ENCODE measurements around the gene IFFO2. TPM values are rescaled to one million over a fixed set of nuclear protein-coding genes. Genes with fewer than 3 reads are reported as not detected.

Gene IFFO2
- total and polyA plus RNA-seq, 2 donors = 5.1 to 22.6 TPM

GRCh38 chr1:18881642-18882431, 74.6 kb downstream of the IFFO2 start:
- peaks cover 0 to 7% of the 10 kb centered on the region in 2 donors for H3K36me3 ChIP-seq (ENCODE audit: control insufficient read depth in 2 of 2, insufficient read depth in 2 of 2, low read length in 1 of 2)
- 94% methylated on average over 24 of the region's 24 CpGs for WGBS
- no peak overlapping the region for H3K4me3 ChIP-seq (ENCODE audit: low read length in 2 of 2)
- DNase-seq (ENCODE audit: low read depth in 6 of 9, low spot score in 9 of 9) = no peak
- H3K4me1 ChIP-seq (ENCODE audit: control insufficient read depth in 2 of 2, insufficient read depth in 2 of 2, low read length in 2 of 2) = no peaks in the 10 kb centered on the region
- no peak overlapping the region for H3K27ac ChIP-seq (ENCODE audit: low read depth in 1 of 2, low read length in 1 of 2)
- H3K27me3 ChIP-seq (ENCODE audit: control insufficient read depth in 2 of 2, insufficient read depth in 1 of 2, low read length in 1 of 2) = no peaks in the 10 kb centered on the region
- H3K9me3 ChIP-seq (ENCODE audit: control insufficient read depth in 2 of 2, insufficient read depth in 1 of 2, low read length in 1 of 2) = no peaks in the 10 kb centered on the region

GRCh38 chr1:18881164-18881563, 75.3 kb downstream of the IFFO2 start:
- Histone ChIP-seq H3K4me3 (ENCODE audit: low read length in 2 of 2) (no peak overlapping the region), H3K9me3 (ENCODE audit: control insufficient read depth in 2 of 2, insufficient read depth in 1 of 2, low read length in 1 of 2) (no peaks in the 10 kb centered on the region), H3K36me3 (ENCODE audit: control insufficient read depth in 2 of 2, insufficient read depth in 2 of 2, low read length in 1 of 2) (peaks cover 0 to 7% of the 10 kb centered on the region in 2 donors), H3K27ac (ENCODE audit: low read depth in 1 of 2, low read length in 1 of 2) (no peak overlapping the region), H3K4me1 (ENCODE audit: control insufficient read depth in 2 of 2, insufficient read depth in 2 of 2, low read length in 2 of 2) (no peaks in the 10 kb centered on the region), H3K27me3 (ENCODE audit: control insufficient read depth in 2 of 2, insufficient read depth in 1 of 2, low read length in 1 of 2) (no peaks in the 10 kb centered on the region)
- over 99% methylated on average over 2 of the region's 2 CpGs for WGBS
- DNase-seq (ENCODE audit: low read depth in 6 of 9, low spot score in 9 of 9) = no peak

GRCh38 chr1:18880585-18880984, 75.9 kb downstream of the IFFO2 start:
- Histone ChIP-seq H3K27me3 (ENCODE audit: control insufficient read depth in 2 of 2, insufficient read depth in 1 of 2, low read length in 1 of 2) (no peaks in the 10 kb centered on the region), H3K4me3 (ENCODE audit: low read length in 2 of 2) (no peak overlapping the region), H3K27ac (ENCODE audit: low read depth in 1 of 2, low read length in 1 of 2) (no peak overlapping the region), H3K36me3 (ENCODE audit: control insufficient read depth in 2 of 2, insufficient read depth in 2 of 2, low read length in 1 of 2) (peaks cover 0 to 7% of the 10 kb centered on the region in 2 donors), H3K4me1 (ENCODE audit: control insufficient read depth in 2 of 2, insufficient read depth in 2 of 2, low read length in 2 of 2) (no peaks in the 10 kb centered on the region), H3K9me3 (ENCODE audit: control insufficient read depth in 2 of 2, insufficient read depth in 1 of 2, low read length in 1 of 2) (no peaks in the 10 kb centered on the region)
- WGBS = 92% methylated on average over 1 of the region's 1 CpG
- no peak for DNase-seq (ENCODE audit: low read depth in 6 of 9, low spot score in 9 of 9)

- no peak for DNase-seq (ENCODE audit: low read depth in 6 of 9, low spot score in 9 of 9)
- H3K9me3 ChIP-seq (ENCODE audit: control insufficient read depth in 2 of 2, insufficient read depth in 1 of 2, low read length in 1 of 2) = no peaks in the 10 kb centered on the region
- H3K4me1 ChIP-seq (ENCODE audit: control insufficient read depth in 2 of 2, insufficient read depth in 2 of 2, low read length in 2 of 2) = no peaks in the 10 kb centered on the region
- peaks cover 0 to 7% of the 10 kb centered on the region in 2 donors for H3K36me3 ChIP-seq (ENCODE audit: control insufficient read depth in 2 of 2, insufficient read depth in 2 of 2, low read length in 1 of 2)
- H3K4me3 ChIP-seq (ENCODE audit: low read length in 2 of 2) = no peak overlapping the region
- H3K27ac ChIP-seq (ENCODE audit: low read depth in 1 of 2, low read length in 1 of 2) = no peak overlapping the region
- no peaks in the 10 kb centered on the region for H3K27me3 ChIP-seq (ENCODE audit: control insufficient read depth in 2 of 2, insufficient read depth in 1 of 2, low read length in 1 of 2)
- WGBS = 94% methylated on average over 21 of the region's 21 CpGs
These were observed 76.6 kb downstream of the IFFO2 start for GRCh38 chr1:18879791-18880309.

GRCh38 chr1:18879215-18879790, 77.2 kb downstream of the IFFO2 start:
- WGBS = 92% methylated on average over 12 of the region's 12 CpGs
- DNase-seq (ENCODE audit: low read depth in 6 of 9, low spot score in 9 of 9) = no peak
- Histone ChIP-seq H3K4me3 (ENCODE audit: low read length in 2 of 2) (no peak overlapping the region), H3K4me1 (ENCODE audit: control insufficient read depth in 2 of 2, insufficient read depth in 2 of 2, low read length in 2 of 2) (no peaks in the 10 kb centered on the region), H3K36me3 (ENCODE audit: control insufficient read depth in 2 of 2, insufficient read depth in 2 of 2, low read length in 1 of 2) (peaks cover 0 to 7% of the 10 kb centered on the region in 2 donors), H3K9me3 (ENCODE audit: control insufficient read depth in 2 of 2, insufficient read depth in 1 of 2, low read length in 1 of 2) (no peaks in the 10 kb centered on the region), H3K27ac (ENCODE audit: low read depth in 1 of 2, low read length in 1 of 2) (no peak overlapping the region), H3K27me3 (ENCODE audit: control insufficient read depth in 2 of 2, insufficient read depth in 1 of 2, low read length in 1 of 2) (no peaks in the 10 kb centered on the region)

- Histone ChIP-seq H3K4me1 (ENCODE audit: control insufficient read depth in 2 of 2, insufficient read depth in 2 of 2, low read length in 2 of 2) (no peaks in the 10 kb centered on the region), H3K9me3 (ENCODE audit: control insufficient read depth in 2 of 2, insufficient read depth in 1 of 2, low read length in 1 of 2) (no peaks in the 10 kb centered on the region), H3K27me3 (ENCODE audit: control insufficient read depth in 2 of 2, insufficient read depth in 1 of 2, low read length in 1 of 2) (no peaks in the 10 kb centered on the region), H3K27ac (ENCODE audit: low read depth in 1 of 2, low read length in 1 of 2) (no peak overlapping the region), H3K4me3 (ENCODE audit: low read length in 2 of 2) (no peak overlapping the region), H3K36me3 (ENCODE audit: control insufficient read depth in 2 of 2, insufficient read depth in 2 of 2, low read length in 1 of 2) (peaks cover 0 to 7% of the 10 kb centered on the region in 2 donors)
- DNase-seq (ENCODE audit: low read depth in 6 of 9, low spot score in 9 of 9) = no peak
- 92% methylated on average over 12 of the region's 12 CpGs for WGBS
These were observed 77.8 kb downstream of the IFFO2 start for GRCh38 chr1:18878538-18879214.

GRCh38 chr1:18877282-18877681, 79.2 kb downstream of the IFFO2 start:
- no peak overlapping the region for H3K4me3 ChIP-seq (ENCODE audit: low read length in 2 of 2)
- WGBS = 97% methylated on average over 35 of the region's 35 CpGs
- H3K4me1 ChIP-seq (ENCODE audit: control insufficient read depth in 2 of 2, insufficient read depth in 2 of 2, low read length in 2 of 2) = no peaks in the 10 kb centered on the region

GRCh38 chr1:18876210-18876609, 80.3 kb downstream of the IFFO2 start:
- H3K9me3 ChIP-seq (ENCODE audit: control insufficient read depth in 2 of 2, insufficient read depth in 1 of 2, low read length in 1 of 2) = no peaks in the 10 kb centered on the region
- no peaks in the 10 kb centered on the region for H3K4me1 ChIP-seq (ENCODE audit: control insufficient read depth in 2 of 2, insufficient read depth in 2 of 2, low read length in 2 of 2)
- no peak overlapping the region for H3K27ac ChIP-seq (ENCODE audit: low read depth in 1 of 2, low read length in 1 of 2)
- no peak overlapping the region for H3K4me3 ChIP-seq (ENCODE audit: low read length in 2 of 2)
- peaks cover 0 to 8% of the 10 kb centered on the region in 2 donors for H3K36me3 ChIP-seq (ENCODE audit: control insufficient read depth in 2 of 2, insufficient read depth in 2 of 2, low read length in 1 of 2)
- DNase-seq (ENCODE audit: low read depth in 6 of 9, low spot score in 9 of 9) = no peak
- no peaks in the 10 kb centered on the region for H3K27me3 ChIP-seq (ENCODE audit: control insufficient read depth in 2 of 2, insufficient read depth in 1 of 2, low read length in 1 of 2)
- WGBS = 97% methylated on average over 10 of the region's 10 CpGs

More at GRCh38 chr1:18877282-18877681, 79.2 kb downstream of the IFFO2 start:
- no peaks in the 10 kb centered on the region for H3K27me3 ChIP-seq (ENCODE audit: control insufficient read depth in 2 of 2, insufficient read depth in 1 of 2, low read length in 1 of 2)
- no peak overlapping the region for H3K27ac ChIP-seq (ENCODE audit: low read depth in 1 of 2, low read length in 1 of 2)
- DNase-seq (ENCODE audit: low read depth in 6 of 9, low spot score in 9 of 9) = no peak
- no peaks in the 10 kb centered on the region for H3K9me3 ChIP-seq (ENCODE audit: control insufficient read depth in 2 of 2, insufficient read depth in 1 of 2, low read length in 1 of 2)
- H3K36me3 ChIP-seq (ENCODE audit: control insufficient read depth in 2 of 2, insufficient read depth in 2 of 2, low read length in 1 of 2) = peaks cover 0 to 2% of the 10 kb centered on the region in 2 donors

GRCh38 chr1:18875796-18876128, 80.7 kb downstream of the IFFO2 start:
- no peaks in the 10 kb centered on the region for H3K4me1 ChIP-seq (ENCODE audit: control insufficient read depth in 2 of 2, insufficient read depth in 2 of 2, low read length in 2 of 2)
- H3K4me3 ChIP-seq (ENCODE audit: low read length in 2 of 2) = no peak overlapping the region
- no peaks in the 10 kb centered on the region for H3K9me3 ChIP-seq (ENCODE audit: control insufficient read depth in 2 of 2, insufficient read depth in 1 of 2, low read length in 1 of 2)
- H3K27ac ChIP-seq (ENCODE audit: low read depth in 1 of 2, low read length in 1 of 2) = no peak overlapping the region
- WGBS = 96% methylated on average over 3 of the region's 3 CpGs
- H3K27me3 ChIP-seq (ENCODE audit: control insufficient read depth in 2 of 2, insufficient read depth in 1 of 2, low read length in 1 of 2) = no peaks in the 10 kb centered on the region
- DNase-seq (ENCODE audit: low read depth in 6 of 9, low spot score in 9 of 9) = no peak
- H3K36me3 ChIP-seq (ENCODE audit: control insufficient read depth in 2 of 2, insufficient read depth in 2 of 2, low read length in 1 of 2) = peaks cover 0 to 8% of the 10 kb centered on the region in 2 donors

Measured in thymus (tissue), 11 donors.